GM18507 (cell line): ENCODE measurements around the gene PCCA.

Experiments
- DNase-seq: peaks from one replicate; pipeline ENCODE4 v3.0.0; 2011; ENCODE audit warnings: low read depth; ENCODE audit not compliant: insufficient read length; ENCODE audit errors: extremely low spot score
- FAIRE-seq: peaks from 2 replicates; lab custom pipeline; 2011; peaks lifted over from hg19 to GRCh38; lab: Jason Lieb, UNC

The PCCA gene

GRCh38 chr13:100323937-100324336 lies 235.0 kb downstream of the PCCA start:
- FAIRE-seq = no peak
- no peak for DNase-seq

- no peak for FAIRE-seq
Observed at GRCh38 chr13:100330662-100331061, 241.8 kb downstream of the PCCA start.

GRCh38 chr13:100333141-100333540 lies 244.2 kb downstream of the PCCA start:
- FAIRE-seq (no peak), DNase-seq (no peak)

More at GRCh38 chr13:100330662-100331061, 241.8 kb downstream of the PCCA start:
- no peak for DNase-seq

- FAIRE-seq (no peak), DNase-seq (no peak)
Observed at GRCh38 chr13:100334214-100334613, 245.3 kb downstream of the PCCA start.

GRCh38 chr13:100336795-100337516 lies 248.1 kb downstream of the PCCA start:
- DNase-seq = no peak
- no peak for FAIRE-seq

- DNase-seq = no peak
- FAIRE-seq = no peak
Observed at GRCh38 chr13:100338275-100338674, 249.4 kb downstream of the PCCA start.

- FAIRE-seq (no peak), DNase-seq (no peak)
Observed at GRCh38 chr13:100339411-100339940, 250.6 kb downstream of the PCCA start.

GRCh38 chr13:100340865-100341264 lies 252.0 kb downstream of the PCCA start:
- DNase-seq = no peak
- no peak for FAIRE-seq

GRCh38 chr13:100341327-100341726 lies 252.4 kb downstream of the PCCA start:
- no peak for DNase-seq
- FAIRE-seq = no peak

GRCh38 chr13:100344544-100344943 lies 255.7 kb downstream of the PCCA start:
- no peak for DNase-seq
- no peak for FAIRE-seq

GRCh38 chr13:100347968-100348367 lies 259.1 kb downstream of the PCCA start:
- DNase-seq (no peak), FAIRE-seq (no peak)

- no peak for FAIRE-seq
- DNase-seq = no peak
Observed at GRCh38 chr13:100349594-100349993, 260.7 kb downstream of the PCCA start.

- no peak for DNase-seq
- FAIRE-seq = no peak
Observed at GRCh38 chr13:100350601-100351000, 261.7 kb downstream of the PCCA start.

GRCh38 chr13:100356426-100356825 lies 267.5 kb downstream of the PCCA start:
- DNase-seq = no peak
- no peak for FAIRE-seq

GRCh38 chr13:100356889-100357288 lies 268.0 kb downstream of the PCCA start:
- DNase-seq (no peak), FAIRE-seq (no peak)

GRCh38 chr13:100357764-100358163 lies 268.9 kb downstream of the PCCA start:
- FAIRE-seq (no peak), DNase-seq (no peak)

GRCh38 chr13:100361504-100361903 lies 272.6 kb downstream of the PCCA start:
- FAIRE-seq = no peak
- DNase-seq = no peak

- FAIRE-seq (no peak), DNase-seq (no peak)
Observed at GRCh38 chr13:100362371-100362770, 273.5 kb downstream of the PCCA start.

- no peak for DNase-seq
- FAIRE-seq = no peak
Observed at GRCh38 chr13:100362781-100363180, 273.9 kb downstream of the PCCA start.

GRCh38 chr13:100363285-100363711 lies 274.4 kb downstream of the PCCA start:
- FAIRE-seq = no peak
- DNase-seq = no peak

GRCh38 chr13:100363874-100364273 lies 275.0 kb downstream of the PCCA start:
- DNase-seq (no peak), FAIRE-seq (no peak)
